MG63 (cell line): ENCODE results near the gene SDR42E1. TPM values are rescaled to one million over a fixed set of nuclear protein-coding genes. Genes with fewer than 3 reads are reported as not detected.
A peak's percentile ranks its signal among the peaks of the same experiment; 100 is the strongest.
"Not testable (repeated sequence)": the region's sequence is repeated elsewhere in the genome, so short reads cannot be mapped to it uniquely, and the experiment has no call there.

Experiments
- DNase-seq: peaks from one replicate; pipeline ENCODE4 v3.0.0-alpha.2; 2020
- H3K27me3 ChIP-seq: fragments of 250-450 bp; sonication (Bioruptor Pico); 2 replicates; pipeline ENCODE4 v1.5.1; 2020; ENCODE audit warnings: mild to moderate bottlenecking, moderate library complexity
- H3K36me3 ChIP-seq: fragments of 250-450 bp; sonication (Bioruptor Pico); 2 replicates; pipeline ENCODE4 v1.5.1; 2020; ENCODE audit warnings: mild to moderate bottlenecking, moderate library complexity
- H3K4me3 ChIP-seq: fragments of 250-450 bp; sonication (Bioruptor Pico); 2 replicates; pipeline ENCODE4 v1.5.1; 2020; ENCODE audit warnings: mild to moderate bottlenecking, moderate library complexity
- H3K9me3 ChIP-seq: fragments of 250-450 bp; sonication (Bioruptor Pico); 2 replicates; pipeline ENCODE4 v1.5.1; 2020; ENCODE audit warnings: mild to moderate bottlenecking, moderate library complexity
- total RNA-seq: library from RNA; depleted of rRNA; stranded (reverse); fragments of >200 nt; shearing (Covaris generic); gene quantifications from 2 replicates; pipeline ENCODE4 v1.2.3, GENCODE V29; 2014; ENCODE audit warnings: low replicate concordance

Gene SDR42E1
- total RNA-seq, 1 experiment from 2014 or later: 2.7 TPM

- no peak overlapping the region for H3K4me3 ChIP-seq
- H3K9me3 ChIP-seq: no peaks in the 10 kb centered on the region
- no peak for DNase-seq
- H3K27me3 ChIP-seq: no peaks in the 10 kb centered on the region
- no peaks in the 10 kb centered on the region for H3K36me3 ChIP-seq
Measured at GRCh38 chr16:81992859-81993258, 18.4 kb downstream of the SDR42E1 start.

- Histone ChIP-seq H3K9me3 (no peaks in the 10 kb centered on the region), H3K36me3 (no peaks in the 10 kb centered on the region), H3K4me3 (no peak overlapping the region), H3K27me3 (no peaks in the 10 kb centered on the region)
- no peak for DNase-seq
Measured at GRCh38 chr16:81987706-81988105, 23.6 kb downstream of the SDR42E1 start.

DNA sequence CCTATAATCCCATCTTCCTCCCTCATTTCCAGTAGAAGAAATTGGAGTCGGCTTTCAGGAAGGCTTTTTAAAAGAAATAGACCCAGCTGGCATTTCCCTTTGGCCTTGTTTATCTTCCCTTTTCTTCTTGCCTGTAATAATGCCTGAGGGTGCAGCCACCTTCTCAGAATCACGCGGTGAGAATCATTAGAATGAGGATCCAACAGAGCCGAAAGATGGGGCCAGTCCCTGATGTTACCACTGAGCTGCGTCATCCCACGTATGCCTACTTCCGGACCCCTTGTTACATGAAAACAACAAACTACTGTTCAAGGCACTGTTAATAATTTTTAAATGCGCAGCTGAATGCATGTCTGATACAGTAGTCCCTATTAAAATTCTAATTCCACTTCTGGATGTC is 24.1 kb downstream of the SDR42E1 start:
- H3K4me3 ChIP-seq: no peak overlapping the region
- no peaks in the 10 kb centered on the region for H3K36me3 ChIP-seq
- no peaks in the 10 kb centered on the region for H3K9me3 ChIP-seq
- H3K27me3 ChIP-seq: no peaks in the 10 kb centered on the region
- no peak for DNase-seq

DNA sequence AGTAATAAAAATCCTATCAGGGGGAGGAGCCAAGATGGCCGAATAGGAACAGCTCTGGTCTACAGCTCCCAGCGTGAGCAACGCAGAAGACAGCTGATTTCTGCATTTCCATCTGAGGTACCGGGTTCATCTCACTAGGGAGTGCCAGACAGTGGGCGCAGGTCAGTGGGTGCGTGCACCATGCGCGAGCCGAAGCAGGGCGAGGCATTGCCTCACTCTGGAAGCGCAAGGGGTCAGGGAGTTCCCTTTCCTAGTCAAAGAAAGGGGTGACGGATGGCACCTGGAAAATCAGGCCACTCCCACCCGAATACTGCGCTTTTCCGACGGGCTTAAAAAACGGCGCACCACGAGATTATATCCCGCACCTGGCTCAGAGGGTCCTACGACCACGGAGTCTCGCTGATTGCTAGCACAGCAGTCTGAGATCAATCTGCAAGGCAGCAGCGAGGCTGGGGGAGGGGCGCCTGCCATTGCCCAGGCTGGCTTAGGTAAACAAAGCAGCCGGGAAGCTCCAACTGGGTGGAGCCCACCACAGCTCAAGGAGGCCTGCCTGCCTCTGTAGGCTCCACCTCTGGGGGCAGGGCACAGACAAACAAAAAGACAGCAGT is 33.8 kb downstream of the SDR42E1 start:
- H3K36me3 ChIP-seq, DNase-seq, H3K27me3 ChIP-seq, H3K9me3 ChIP-seq, H3K4me3 ChIP-seq: not testable (repeated sequence)

- H3K9me3 ChIP-seq: 0 out of 2 replicates have a peak, but pooled peaks cover 2% of the 10 kb centered on the region
- no peak overlapping the region for H3K4me3 ChIP-seq
- no peaks in the 10 kb centered on the region for H3K36me3 ChIP-seq
- no peaks in the 10 kb centered on the region for H3K27me3 ChIP-seq
- no peak for DNase-seq
Measured at GRCh38 chr16:81975637-81976036, 35.6 kb downstream of the SDR42E1 start.

- H3K9me3 ChIP-seq: 0 out of 2 replicates have a peak, but pooled peaks cover 2% of the 10 kb centered on the region
Measured at GRCh38 chr16:81973737-81974136, 37.5 kb downstream of the SDR42E1 start.

DNA sequence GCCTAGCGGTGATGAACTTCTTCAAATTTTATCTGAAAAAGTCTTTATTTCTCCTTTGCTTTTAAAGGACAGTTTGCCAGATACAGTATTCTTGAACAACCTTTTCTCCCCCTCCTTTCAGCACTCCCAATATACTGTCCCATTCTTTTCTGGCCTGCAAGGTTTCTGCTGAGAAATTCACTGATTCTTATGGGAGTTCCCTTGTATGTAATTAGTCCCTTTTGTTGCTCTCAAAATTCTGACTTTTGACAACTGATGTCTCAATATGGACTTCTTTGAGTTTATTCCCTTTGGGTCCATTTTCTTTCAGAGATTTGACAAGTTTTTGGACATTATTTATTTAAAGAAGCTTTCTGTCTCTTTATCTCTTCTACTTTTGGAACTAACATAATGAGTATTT is 39.4 kb downstream of the SDR42E1 start:
- Histone ChIP-seq H3K4me3 (no peak overlapping the region), H3K36me3 (no peaks in the 10 kb centered on the region), H3K27me3 (no peaks in the 10 kb centered on the region), H3K9me3 (0 out of 2 replicates have a peak, but pooled peaks cover 2% of the 10 kb centered on the region)
- DNase-seq: no peak

More at GRCh38 chr16:81973737-81974136, 37.5 kb downstream of the SDR42E1 start:
- no peak for DNase-seq
- Histone ChIP-seq H3K27me3 (no peaks in the 10 kb centered on the region), H3K36me3 (no peaks in the 10 kb centered on the region), H3K4me3 (no peak overlapping the region)

DNA sequence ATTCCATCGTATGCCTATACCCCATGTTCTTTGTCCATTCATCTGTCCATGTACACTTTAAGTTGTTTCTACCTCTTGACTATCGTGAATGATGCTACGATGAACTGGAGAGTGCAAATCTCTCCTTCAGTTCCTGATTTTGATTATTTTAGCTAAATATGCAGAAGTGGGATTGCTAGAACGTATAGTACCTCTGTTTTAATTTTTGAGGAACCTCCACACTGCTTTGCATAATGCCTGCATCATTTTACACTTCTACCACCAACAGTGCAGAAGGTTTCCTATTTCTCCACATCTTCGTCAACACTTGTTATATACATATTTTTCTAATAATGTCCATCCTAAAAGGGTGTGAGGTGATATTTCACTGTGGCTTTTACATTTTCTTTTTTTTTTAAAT is 43.9 kb downstream of the SDR42E1 start:
- Histone ChIP-seq H3K4me3 (no peak overlapping the region), H3K36me3 (no peaks in the 10 kb centered on the region), H3K9me3 (0 out of 2 replicates have a peak, but pooled peaks cover 2% of the 10 kb centered on the region), H3K27me3 (no peaks in the 10 kb centered on the region)
- DNase-seq: no peak

GRCh38 chr16:81964808-81965207 is 46.5 kb downstream of the SDR42E1 start:
- Histone ChIP-seq H3K9me3 (no peaks in the 10 kb centered on the region), H3K4me3 (no peak overlapping the region), H3K27me3 (no peaks in the 10 kb centered on the region), H3K36me3 (no peaks in the 10 kb centered on the region)
- DNase-seq: no peak

DNA sequence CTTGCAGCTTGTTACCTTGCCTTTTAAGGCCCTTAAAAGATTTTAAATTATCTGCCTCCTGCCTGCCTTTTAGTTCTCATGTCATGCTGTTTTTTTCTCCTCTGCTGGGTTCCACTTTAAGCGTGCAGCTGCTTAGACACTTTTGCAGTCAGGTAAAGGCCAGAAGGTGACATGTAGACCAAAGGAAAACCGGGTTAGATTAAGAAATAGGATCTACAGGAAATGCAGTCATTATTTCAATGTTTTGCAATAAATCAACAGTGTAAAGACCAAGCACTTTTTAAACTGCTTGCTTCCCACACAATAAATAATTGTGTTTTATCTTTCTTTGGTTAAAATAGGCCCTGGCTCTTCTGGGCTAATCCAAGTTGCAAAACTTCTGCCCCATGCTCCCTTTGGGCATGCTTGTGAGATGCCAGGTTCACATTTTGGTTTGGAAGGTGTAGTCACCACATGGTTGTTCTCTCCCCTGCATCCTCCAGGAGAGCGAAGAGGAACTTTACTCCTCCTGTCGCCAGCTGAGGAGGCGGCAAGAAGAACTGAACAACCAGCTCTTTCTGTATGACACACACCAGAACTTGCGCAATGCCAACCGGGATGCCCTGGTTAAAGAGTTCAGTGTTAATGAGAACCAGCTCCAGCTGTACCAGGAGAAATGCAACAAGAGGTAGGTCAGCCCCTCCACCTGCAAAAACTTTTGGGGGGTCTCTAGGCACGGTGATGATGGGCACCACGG is 54.9 kb downstream of the SDR42E1 start:
- no peak overlapping the region for H3K4me3 ChIP-seq
- H3K27me3 ChIP-seq: no peaks in the 10 kb centered on the region
- DNase-seq: no peak
- no peaks in the 10 kb centered on the region for H3K36me3 ChIP-seq
- no peaks in the 10 kb centered on the region; the same call in 1 of the 2 replicates for H3K9me3 ChIP-seq

GRCh38 chr16:81951564-81951963 is 59.7 kb downstream of the SDR42E1 start:
- Histone ChIP-seq H3K9me3 (no peaks in the 10 kb centered on the region; the same call in 1 of the 2 replicates), H3K27me3 (no peaks in the 10 kb centered on the region), H3K36me3 (no peaks in the 10 kb centered on the region), H3K4me3 (no peak overlapping the region)
- DNase-seq: no peak

DNA sequence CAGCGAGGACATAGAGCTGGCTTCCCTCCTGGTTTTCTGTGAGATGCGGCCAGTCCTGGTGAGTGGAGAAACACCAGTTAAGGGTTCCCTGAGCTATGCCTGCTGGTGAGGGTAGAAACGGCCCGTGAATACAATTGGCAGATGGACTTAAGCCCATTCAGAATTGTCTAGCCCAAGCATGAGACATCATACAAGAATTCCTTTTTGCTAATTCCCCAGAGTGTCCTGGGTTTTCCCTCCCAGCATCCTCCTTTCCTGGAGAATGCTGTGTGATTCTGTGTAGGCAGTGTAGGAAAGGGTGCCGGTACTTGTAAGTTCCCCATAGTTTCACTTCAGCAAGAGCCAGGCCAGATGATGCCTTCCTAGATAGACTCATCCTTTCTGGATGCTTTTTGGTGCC is 65.1 kb downstream of the SDR42E1 start:
- Histone ChIP-seq H3K4me3 (no peak overlapping the region), H3K9me3 (no peaks in the 10 kb centered on the region), H3K27me3 (no peaks in the 10 kb centered on the region), H3K36me3 (no peaks in the 10 kb centered on the region)
- no peak for DNase-seq

DNA sequence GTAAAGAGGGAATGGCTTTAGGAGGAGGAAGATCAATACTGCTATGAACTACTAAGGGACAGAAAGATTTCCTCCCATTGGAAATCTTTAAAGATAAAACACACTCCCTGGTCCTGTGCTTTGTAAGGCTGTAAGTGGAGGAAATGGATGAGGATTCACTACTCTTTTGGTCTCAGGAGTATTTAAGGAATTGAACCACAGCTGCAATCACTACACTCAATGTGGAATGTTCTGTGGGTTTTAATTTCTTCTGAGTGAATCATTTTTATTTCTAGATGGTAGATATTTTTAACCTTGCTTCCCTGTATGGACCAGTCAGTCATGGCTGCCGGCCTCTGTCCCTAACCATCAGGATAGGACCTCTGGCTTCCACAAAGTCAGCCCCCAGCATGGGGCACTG is 65.6 kb downstream of the SDR42E1 start:
- no peaks in the 10 kb centered on the region for H3K27me3 ChIP-seq
- no peaks in the 10 kb centered on the region for H3K36me3 ChIP-seq
- no peaks in the 10 kb centered on the region for H3K9me3 ChIP-seq
- DNase-seq: no peak
- H3K4me3 ChIP-seq: no peak overlapping the region

GRCh38 chr16:81942007-81942601 is 69.2 kb downstream of the SDR42E1 start:
- DNase-seq: no peak
- H3K27me3 ChIP-seq: no peaks in the 10 kb centered on the region

DNA sequence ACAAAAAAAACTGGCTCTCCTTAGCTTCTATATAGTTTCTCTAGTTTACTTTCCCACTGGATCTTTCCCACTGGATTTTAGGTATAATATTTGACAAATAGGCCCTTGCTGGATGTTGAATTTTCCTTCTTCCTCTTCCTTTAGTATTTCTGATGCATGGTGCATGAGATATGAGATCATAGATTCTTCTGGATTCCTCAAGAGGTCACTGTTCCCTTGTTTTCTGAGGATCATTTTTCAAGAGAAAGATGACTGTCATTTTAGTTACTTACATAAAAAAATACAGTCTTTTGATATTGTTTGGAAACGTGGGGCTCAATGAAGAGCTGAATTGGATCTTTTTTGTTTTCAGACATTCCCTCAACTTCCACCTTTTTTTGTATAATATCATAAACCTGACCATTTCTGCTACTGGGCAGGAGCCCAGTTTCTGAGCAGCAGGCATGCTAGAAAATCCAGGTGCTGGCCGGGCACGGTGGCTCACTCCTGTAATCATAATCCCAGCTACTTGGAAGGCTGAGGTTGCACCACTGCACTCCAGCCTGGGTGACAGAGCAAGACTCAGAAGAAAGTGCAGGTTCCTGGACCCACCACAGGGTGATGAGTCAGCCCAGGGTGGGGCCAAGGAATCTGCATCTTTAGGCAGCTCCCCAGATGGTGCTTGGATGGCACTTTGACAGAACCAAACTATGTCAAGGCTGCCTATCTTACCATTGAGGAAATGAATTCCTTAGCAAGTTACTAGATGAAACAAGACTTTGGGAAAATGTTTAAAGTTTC is 70.3 kb downstream of the SDR42E1 start:
- H3K36me3 ChIP-seq: no peaks in the 10 kb centered on the region
- H3K9me3 ChIP-seq: no peaks in the 10 kb centered on the region
- peak; percentile 67 for DNase-seq
- no peaks in the 10 kb centered on the region for H3K27me3 ChIP-seq
- H3K4me3 ChIP-seq: no peak overlapping the region

More at GRCh38 chr16:81942007-81942601, 69.2 kb downstream of the SDR42E1 start:
- Histone ChIP-seq H3K9me3 (no peaks in the 10 kb centered on the region), H3K36me3 (no peaks in the 10 kb centered on the region), H3K4me3 (no peak overlapping the region)

GRCh38 chr16:81939164-81940056 is 71.9 kb downstream of the SDR42E1 start:
- Histone ChIP-seq H3K9me3 (no peaks in the 10 kb centered on the region), H3K27me3 (no peaks in the 10 kb centered on the region), H3K4me3 (no peak overlapping the region), H3K36me3 (no peaks in the 10 kb centered on the region)
- no peak for DNase-seq
